ENCODE measurements around the gene EML4. TPM values are rescaled to one million over a fixed set of nuclear protein-coding genes. Genes with fewer than 3 reads are reported as not detected.
"Not testable (repeated sequence)": the region's sequence is repeated elsewhere in the genome, so short reads cannot be mapped to it uniquely, and the experiment has no call there.

The EML4 gene
- total RNA-seq, 1 donor from 2014 or later: 50.8 TPM

DNA sequence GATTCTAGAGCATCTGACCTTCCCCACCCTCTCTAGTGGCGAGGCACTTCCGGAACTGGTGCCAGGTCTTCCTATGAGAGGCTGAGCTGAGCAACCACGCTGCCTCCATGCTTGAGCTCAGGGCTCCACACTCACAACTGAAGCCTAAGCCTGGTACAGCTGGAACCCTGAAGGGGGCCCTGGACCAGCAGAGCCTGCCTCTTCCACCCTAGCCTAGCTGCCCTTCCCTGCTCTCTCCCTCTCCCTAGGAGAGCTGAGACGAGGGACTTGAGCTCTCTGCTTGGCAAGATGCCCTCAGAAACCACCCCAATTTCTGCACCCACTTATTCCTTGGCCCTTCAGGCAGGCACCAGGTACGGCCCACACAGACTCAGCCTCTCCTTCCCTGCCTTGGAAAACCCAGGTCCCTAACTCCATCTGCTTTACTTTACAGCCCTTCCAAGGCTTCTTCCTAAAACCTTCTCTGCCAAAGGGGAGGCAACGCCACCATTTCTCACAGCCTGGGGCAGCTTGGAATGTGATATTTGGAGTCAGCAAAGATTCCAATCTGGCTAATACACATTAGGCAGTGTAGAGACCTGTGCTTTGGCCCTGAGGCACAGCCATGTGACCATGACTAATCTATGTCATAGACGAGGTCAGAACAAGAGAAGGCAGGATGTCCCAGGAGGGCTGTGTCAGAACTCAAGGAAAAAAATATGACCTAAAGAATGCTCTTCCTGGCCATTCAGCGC lies 173.1 kb downstream of the EML4 start:
- Mint-ChIP-seq H3K9me3 (ENCODE audit: unreplicated experiment) (peaks cover 5% of the 10 kb centered on the region), H3K27me3 (ENCODE audit: unreplicated experiment) (peaks cover 3% of the 10 kb centered on the region), H3K4me1 (ENCODE audit: low read depth, unreplicated experiment) (peaks cover 15% of the 10 kb centered on the region), H3K4me3 (ENCODE audit: unreplicated experiment) (peak overlapping the region; percentile 32), H3K27ac (ENCODE audit: unreplicated experiment) (no peak overlapping the region), H3K36me3 (ENCODE audit: unreplicated experiment) (peaks cover 8% of the 10 kb centered on the region)
- DNase-seq: peak; percentile 57
- TF ChIP-seq, protein P1, sequence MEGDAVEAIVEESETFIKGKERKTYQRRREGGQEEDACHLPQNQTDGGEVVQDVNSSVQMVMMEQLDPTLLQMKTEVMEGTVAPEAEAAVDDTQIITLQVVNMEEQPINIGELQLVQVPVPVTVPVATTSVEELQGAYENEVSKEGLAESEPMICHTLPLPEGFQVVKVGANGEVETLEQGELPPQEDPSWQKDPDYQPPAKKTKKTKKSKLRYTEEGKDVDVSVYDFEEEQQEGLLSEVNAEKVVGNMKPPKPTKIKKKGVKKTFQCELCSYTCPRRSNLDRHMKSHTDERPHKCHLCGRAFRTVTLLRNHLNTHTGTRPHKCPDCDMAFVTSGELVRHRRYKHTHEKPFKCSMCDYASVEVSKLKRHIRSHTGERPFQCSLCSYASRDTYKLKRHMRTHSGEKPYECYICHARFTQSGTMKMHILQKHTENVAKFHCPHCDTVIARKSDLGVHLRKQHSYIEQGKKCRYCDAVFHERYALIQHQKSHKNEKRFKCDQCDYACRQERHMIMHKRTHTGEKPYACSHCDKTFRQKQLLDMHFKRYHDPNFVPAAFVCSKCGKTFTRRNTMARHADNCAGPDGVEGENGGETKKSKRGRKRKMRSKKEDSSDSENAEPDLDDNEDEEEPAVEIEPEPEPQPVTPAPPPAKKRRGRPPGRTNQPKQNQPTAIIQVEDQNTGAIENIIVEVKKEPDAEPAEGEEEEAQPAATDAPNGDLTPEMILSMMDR (IDR thresholded peaks at IDR 0.05; ENCODE audit: partially characterized antibody, unreplicated experiment): no peak

DNA sequence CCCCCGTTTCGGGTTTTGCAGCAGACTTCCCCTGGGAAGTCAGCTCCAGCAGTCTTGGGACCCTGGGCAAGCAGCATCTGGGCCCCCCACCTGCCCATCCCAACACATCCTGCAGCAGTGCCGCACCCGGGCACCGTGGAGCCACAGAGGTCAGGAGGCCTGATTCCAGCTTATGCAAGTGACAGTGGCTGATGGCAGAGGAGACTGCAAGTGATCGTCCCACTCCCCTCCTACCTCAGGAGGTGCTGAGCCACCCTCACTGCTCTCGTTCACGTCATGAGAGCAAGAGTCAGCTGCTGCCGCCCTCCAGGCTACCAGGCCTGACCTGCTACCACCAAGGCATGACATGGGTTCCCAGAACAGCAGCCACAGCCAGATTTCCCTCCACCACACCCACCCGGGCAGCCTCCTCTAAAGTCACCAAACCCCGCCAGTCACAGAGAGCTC lies 173.7 kb downstream of the EML4 start:
- H3K36me3 Mint-ChIP-seq (ENCODE audit: unreplicated experiment): peaks cover 8% of the 10 kb centered on the region
- H3K27ac Mint-ChIP-seq (ENCODE audit: unreplicated experiment): no peak overlapping the region
- H3K4me1 Mint-ChIP-seq (ENCODE audit: low read depth, unreplicated experiment): peaks cover 15% of the 10 kb centered on the region
- peaks cover 2% of the 10 kb centered on the region for H3K9me3 Mint-ChIP-seq (ENCODE audit: unreplicated experiment)
- DNase-seq: no peak
- TF ChIP-seq, protein P1 (IDR thresholded peaks at IDR 0.05; ENCODE audit: partially characterized antibody, unreplicated experiment): no peak
- H3K4me3 Mint-ChIP-seq (ENCODE audit: unreplicated experiment): no peak overlapping the region
- H3K27me3 Mint-ChIP-seq (ENCODE audit: unreplicated experiment): peaks cover 3% of the 10 kb centered on the region

DNA sequence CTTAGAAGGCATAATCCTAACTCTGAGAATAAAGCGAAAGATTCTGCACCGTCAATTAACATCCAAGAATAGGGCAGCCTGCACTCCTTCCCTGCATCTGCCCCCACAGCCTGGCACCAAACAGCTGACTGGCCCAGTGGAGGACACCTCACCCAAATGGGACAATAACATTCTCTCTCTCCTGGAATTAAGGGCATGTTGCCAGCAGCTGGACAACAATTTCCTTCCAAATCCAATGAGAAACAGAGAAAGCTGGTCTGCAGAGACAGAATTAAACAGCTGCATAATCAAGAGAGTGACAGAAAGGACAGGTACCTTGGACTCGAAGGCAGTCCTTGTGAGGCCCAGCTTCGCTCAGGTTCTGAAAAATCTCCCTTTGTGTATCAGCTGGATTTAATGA lies 176.8 kb downstream of the EML4 start:
- TF ChIP-seq, protein P1 (IDR thresholded peaks at IDR 0.05; ENCODE audit: partially characterized antibody, unreplicated experiment): no peak
- Mint-ChIP-seq H3K9me3 (ENCODE audit: unreplicated experiment) (peaks cover 2% of the 10 kb centered on the region), H3K4me1 (ENCODE audit: low read depth, unreplicated experiment) (peaks cover 33% of the 10 kb centered on the region), H3K27ac (ENCODE audit: unreplicated experiment) (no peak overlapping the region), H3K27me3 (ENCODE audit: unreplicated experiment) (no peaks in the 10 kb centered on the region), H3K36me3 (ENCODE audit: unreplicated experiment) (no peaks in the 10 kb centered on the region), H3K4me3 (ENCODE audit: unreplicated experiment) (no peak overlapping the region)
- no peak for DNase-seq

DNA sequence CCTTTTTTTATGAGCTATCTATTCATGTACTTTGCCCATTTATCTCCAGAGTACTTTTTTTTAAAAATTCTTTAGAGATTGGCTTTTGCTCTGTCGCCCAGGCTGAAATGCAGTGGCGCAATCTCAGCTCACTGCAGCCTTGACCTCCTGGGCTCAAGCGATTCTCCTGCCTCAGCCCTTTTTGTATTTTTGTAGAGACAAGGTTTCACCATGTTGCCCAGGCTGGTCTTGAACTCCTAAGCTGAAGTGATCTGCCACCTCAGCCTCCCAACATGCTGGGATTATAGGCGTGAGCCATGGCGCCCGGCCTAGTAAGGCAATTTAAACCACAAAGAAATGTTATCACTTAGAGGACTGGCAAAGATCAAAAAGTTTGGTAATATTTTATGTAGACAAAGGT lies 177.7 kb downstream of the EML4 start:
- not testable (repeated sequence) for H3K4me3 Mint-ChIP-seq (ENCODE audit: unreplicated experiment); H3K36me3 Mint-ChIP-seq (ENCODE audit: unreplicated experiment); H3K9me3 Mint-ChIP-seq (ENCODE audit: unreplicated experiment); H3K27ac Mint-ChIP-seq (ENCODE audit: unreplicated experiment); H3K27me3 Mint-ChIP-seq (ENCODE audit: unreplicated experiment); DNase-seq
- peaks cover 37% of the 10 kb centered on the region for H3K4me1 Mint-ChIP-seq (ENCODE audit: low read depth, unreplicated experiment)

DNA sequence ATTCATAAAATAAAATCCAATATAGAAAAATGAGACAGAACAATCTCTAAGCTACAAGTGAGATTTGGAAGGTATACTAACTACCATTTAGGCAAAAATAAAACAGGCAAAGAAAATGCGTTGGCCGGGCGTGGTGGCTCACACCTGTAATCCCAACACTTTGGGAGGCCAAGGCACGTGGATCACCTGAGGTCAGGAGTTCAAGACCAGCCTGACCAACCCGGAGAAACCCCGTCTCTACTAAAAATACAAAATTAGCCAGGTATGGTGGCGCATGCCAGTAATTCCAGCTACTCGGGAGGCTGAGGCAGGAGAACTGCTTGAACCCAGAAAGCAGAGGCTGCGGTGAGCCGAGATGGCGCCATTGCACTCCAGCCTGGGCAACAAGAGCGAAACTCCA lies 178.4 kb downstream of the EML4 start:
- not testable (repeated sequence) for H3K9me3 Mint-ChIP-seq (ENCODE audit: unreplicated experiment); H3K36me3 Mint-ChIP-seq (ENCODE audit: unreplicated experiment); H3K4me3 Mint-ChIP-seq (ENCODE audit: unreplicated experiment); DNase-seq; H3K27ac Mint-ChIP-seq (ENCODE audit: unreplicated experiment); H3K27me3 Mint-ChIP-seq (ENCODE audit: unreplicated experiment)
- H3K4me1 Mint-ChIP-seq (ENCODE audit: low read depth, unreplicated experiment): peaks cover 32% of the 10 kb centered on the region

DNA sequence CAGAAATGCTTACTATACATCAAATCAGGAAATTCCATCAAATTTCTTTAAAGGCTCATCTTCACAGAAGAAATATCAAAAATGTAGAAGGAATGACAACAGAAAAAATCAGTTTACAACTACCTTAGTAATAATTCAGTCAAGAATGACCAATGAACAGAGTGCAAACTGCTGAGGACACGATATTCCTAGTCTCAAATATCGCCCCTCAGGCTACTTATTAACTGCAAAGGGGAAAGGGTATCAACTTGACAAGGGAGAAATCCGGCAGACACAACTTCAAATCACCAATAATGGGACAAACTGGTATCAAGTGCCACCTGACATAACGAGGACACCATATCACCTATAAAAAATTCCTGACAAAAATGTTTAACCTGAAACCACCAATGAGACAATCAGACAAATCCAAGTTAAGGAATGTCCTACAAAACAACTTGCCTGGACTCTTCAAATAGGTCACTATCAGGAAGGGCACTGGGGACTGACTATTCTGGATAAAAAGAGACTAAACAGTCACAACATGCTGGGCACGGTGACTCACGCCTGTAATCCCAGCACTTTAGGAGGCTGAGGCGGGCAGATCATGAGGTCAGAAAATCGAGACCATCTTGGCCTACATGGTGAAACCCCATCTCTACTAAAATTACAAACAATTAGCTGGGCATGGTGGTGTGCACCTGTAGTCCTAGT lies 179.1 kb downstream of the EML4 start:
- H3K4me3 Mint-ChIP-seq (ENCODE audit: unreplicated experiment): peak overlapping the region; percentile 49
- no peaks in the 10 kb centered on the region for H3K27me3 Mint-ChIP-seq (ENCODE audit: unreplicated experiment)
- H3K4me1 Mint-ChIP-seq (ENCODE audit: low read depth, unreplicated experiment): peaks cover 26% of the 10 kb centered on the region
- no peaks in the 10 kb centered on the region for H3K36me3 Mint-ChIP-seq (ENCODE audit: unreplicated experiment)
- TF ChIP-seq, protein P1 (IDR thresholded peaks at IDR 0.05; ENCODE audit: partially characterized antibody, unreplicated experiment): no peak
- H3K9me3 Mint-ChIP-seq (ENCODE audit: unreplicated experiment): peaks cover 2% of the 10 kb centered on the region
- H3K27ac Mint-ChIP-seq (ENCODE audit: unreplicated experiment): peak overlapping the region; percentile 17
- DNase-seq: no peak
